Tibial nerve (tissue), 3 donors: ENCODE measurements around the gene MAG.

Experiments
- CTCF ChIP-seq, 5 experiments: fragments of 200-600 bp in 3 of 5; fragments of 450-650 bp in 2 of 5; sonication (generic) in 3 of 5; IDR thresholded peaks; one replicate each; pipeline ENCODE4 v1.5.1; 2016 to 2019; ENCODE audit warnings: antibody characterized with exemption in 5 of 5, mild to moderate bottlenecking in 3 of 5, moderate library complexity in 2 of 5
- POLR2A ChIP-seq, 2 donors: fragments of 450-650 bp; IDR thresholded peaks; one replicate each; pipeline ENCODE4 v1.6.1; 2017; ENCODE audit warnings: antibody characterized with exemption in 2 of 2, mild to moderate bottlenecking in 2 of 2, moderate library complexity in 2 of 2

GRCh38 chr19:35341565-35342225 lies 49.7 kb downstream of the MAG start:
- no peak for TF ChIP-seq CTCF (IDR thresholded peaks at IDR 0.05)
- TF ChIP-seq POLR2A (IDR thresholded peaks at IDR 0.05), result no peak
